Measurements from ENCODE around the gene PSMG2. TPM values are rescaled to one million over a fixed set of nuclear protein-coding genes. Genes with fewer than 3 reads are reported as not detected.

PSMG2 gene
- total RNA-seq, 1 experiment from 2014 or later: 84.3 TPM

DNA sequence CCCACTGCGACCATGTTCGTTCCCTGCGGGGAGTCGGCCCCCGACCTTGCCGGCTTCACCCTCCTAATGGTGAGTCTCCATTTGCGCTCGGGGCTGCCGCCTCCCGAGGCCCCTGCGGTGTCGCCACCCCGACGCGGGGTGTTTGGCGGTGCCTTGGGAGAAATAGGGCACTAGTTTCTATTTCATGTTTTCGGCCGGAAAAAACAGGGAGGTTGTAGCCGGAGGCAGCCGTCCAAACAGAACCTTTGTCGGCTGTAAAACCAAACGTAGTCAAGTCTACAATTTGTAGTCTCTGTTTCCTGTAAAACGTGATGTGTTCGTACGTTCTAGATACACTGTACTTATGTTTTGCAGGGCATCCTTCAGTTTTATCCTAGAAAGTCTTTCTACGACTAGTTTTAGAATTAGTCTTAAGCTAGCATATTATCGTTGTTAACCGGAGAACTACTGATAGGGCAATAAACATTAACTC lies 290 bp downstream of the PSMG2 start:
- no peaks in the 10 kb centered on the region for H3K9me3 ChIP-seq (ENCODE audit: control insufficient read depth in 1 of 2, insufficient read depth in 1 of 2, low read depth in 1 of 2, low read length in 2 of 2)
- DNase-seq (ENCODE audit: low read depth, low spot score): no peak
- no peaks in the 10 kb centered on the region for H3K27me3 ChIP-seq (ENCODE audit: insufficient read depth, low read length)
- CTCF ChIA-PET: no interaction called here
- H3K27ac ChIP-seq (ENCODE audit: low read depth, low read length): peak overlapping the region; percentile 95
- peaks cover 8 to 24% of the 10 kb centered on the region in 2 experiments; a peak in 3 of 4 replicates for H3K4me1 ChIP-seq (ENCODE audit: control insufficient read depth in 1 of 2, insufficient read depth in 2 of 2, low read length in 2 of 2)
- peak; percentile 1; the same call in 1 of the 2 replicates for ATAC-seq
- no peak for TF ChIP-seq JUND (IDR thresholded peaks at IDR 0.05)
- TF ChIP-seq ZNF274 (IDR thresholded peaks at IDR 0.05; ENCODE audit: low read depth, low read length): no peak
- TF ChIP-seq EZH2phosphoT487 (IDR thresholded peaks at IDR 0.05; ENCODE audit: borderline replicate concordance): no peak
- TF ChIP-seq, protein P1, sequence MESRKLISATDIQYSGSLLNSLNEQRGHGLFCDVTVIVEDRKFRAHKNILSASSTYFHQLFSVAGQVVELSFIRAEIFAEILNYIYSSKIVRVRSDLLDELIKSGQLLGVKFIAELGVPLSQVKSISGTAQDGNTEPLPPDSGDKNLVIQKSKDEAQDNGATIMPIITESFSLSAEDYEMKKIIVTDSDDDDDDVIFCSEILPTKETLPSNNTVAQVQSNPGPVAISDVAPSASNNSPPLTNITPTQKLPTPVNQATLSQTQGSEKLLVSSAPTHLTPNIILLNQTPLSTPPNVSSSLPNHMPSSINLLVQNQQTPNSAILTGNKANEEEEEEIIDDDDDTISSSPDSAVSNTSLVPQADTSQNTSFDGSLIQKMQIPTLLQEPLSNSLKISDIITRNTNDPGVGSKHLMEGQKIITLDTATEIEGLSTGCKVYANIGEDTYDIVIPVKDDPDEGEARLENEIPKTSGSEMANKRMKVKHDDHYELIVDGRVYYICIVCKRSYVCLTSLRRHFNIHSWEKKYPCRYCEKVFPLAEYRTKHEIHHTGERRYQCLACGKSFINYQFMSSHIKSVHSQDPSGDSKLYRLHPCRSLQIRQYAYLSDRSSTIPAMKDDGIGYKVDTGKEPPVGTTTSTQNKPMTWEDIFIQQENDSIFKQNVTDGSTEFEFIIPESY (IDR thresholded peaks at IDR 0.05; ENCODE audit: extremely low read depth, insufficient replicate concordance, low read length): no peak
- TF ChIP-seq ZFX (IDR thresholded peaks at IDR 0.05): no peak; the same call in 1 of the 2 replicates
- no peak for TF ChIP-seq SIN3A (IDR thresholded peaks at IDR 0.05; ENCODE audit: low read depth)
- H4K20me1 ChIP-seq (ENCODE audit: insufficient read depth): no peaks in the 10 kb centered on the region
- H3K4me2 ChIP-seq (ENCODE audit: low read length): peak overlapping the region; percentile 86
- peak overlapping the region; percentile 95 for H3K9ac ChIP-seq (ENCODE audit: low read length)
- H3K79me2 ChIP-seq (ENCODE audit: insufficient read depth, low read length): peaks cover 90% of the 10 kb centered on the region
- intact Hi-C loops (cut with micrococcal nuclease): no loop called here
- peak overlapping the region; percentile 90 to 98 for H3K4me3 ChIP-seq (replicated peaks in 1 of 2; ENCODE audit: low read depth in 1 of 2, low read length in 2 of 2)
- RAD21 ChIA-PET (ENCODE audit: low non-redundant PET in 1 of 2, low total read pairs in 2 of 2, uncharacterized antibody in 2 of 2, unreplicated experiment in 2 of 2): no interaction called here
- POLR2A ChIA-PET: interaction anchor here (2.3 kb wide), 1 partner anchor 180 kb away, joined by 6 read pairs; the partner anchor contains the start of gene PTPN2
- no peaks in the 10 kb centered on the region for H3K9me2 ChIP-seq (ENCODE audit: insufficient read depth)
- no TSS peak for BruUV-seq (replicated peaks)
- H3K36me3 ChIP-seq (ENCODE audit: control insufficient read depth in 1 of 2, insufficient read depth in 2 of 2, low read length in 2 of 2): peaks cover 15 to 27% of the 10 kb centered on the region in 2 experiments
- H2AFZ ChIP-seq (ENCODE audit: low read depth, low read length, poor library complexity, severe bottlenecking): no peak overlapping the region

DNA sequence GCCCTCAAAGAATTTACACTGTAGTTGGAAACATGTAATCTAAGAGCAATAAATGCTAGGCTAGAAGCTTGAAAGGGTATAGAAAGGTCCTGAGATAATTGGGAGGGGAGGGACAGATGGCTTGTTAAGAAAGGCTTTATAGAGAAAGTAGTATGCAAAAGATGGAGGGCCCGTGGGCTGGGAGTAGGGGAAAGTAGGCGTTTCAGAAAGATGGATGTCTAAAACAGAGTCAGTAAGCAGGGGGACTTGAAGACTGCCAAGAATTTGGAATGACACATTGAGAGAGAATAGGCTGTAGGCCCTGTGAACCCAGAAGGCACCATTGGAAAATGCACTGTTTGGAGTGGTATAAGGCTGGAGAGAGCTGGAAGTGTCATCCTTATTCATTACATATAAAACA lies 822 bp downstream of the PSMG2 start:
- no peaks in the 10 kb centered on the region for H4K20me1 ChIP-seq (ENCODE audit: insufficient read depth)
- ChIA-PET CTCF (no interaction called here), POLR2A (no interaction called here), RAD21 (ENCODE audit: low non-redundant PET in 1 of 2, low total read pairs in 2 of 2, uncharacterized antibody in 2 of 2, unreplicated experiment in 2 of 2) (no interaction called here)
- H3K27me3 ChIP-seq (ENCODE audit: insufficient read depth, low read length): no peaks in the 10 kb centered on the region
- peaks cover 14 to 27% of the 10 kb centered on the region in 2 experiments for H3K36me3 ChIP-seq (ENCODE audit: control insufficient read depth in 1 of 2, insufficient read depth in 2 of 2, low read length in 2 of 2)
- intact Hi-C loops (cut with micrococcal nuclease): no loop called here
- TSS peak; percentile 77 for BruUV-seq (replicated peaks)
- peak overlapping the region; percentile 95 for H3K9ac ChIP-seq (ENCODE audit: low read length)
- H3K4me1 ChIP-seq (ENCODE audit: control insufficient read depth in 1 of 2, insufficient read depth in 2 of 2, low read length in 2 of 2): peaks cover 8 to 24% of the 10 kb centered on the region in 2 experiments; a peak in 3 of 4 replicates
- no peaks in the 10 kb centered on the region for H3K9me2 ChIP-seq (ENCODE audit: insufficient read depth)
- peaks cover 86% of the 10 kb centered on the region for H3K79me2 ChIP-seq (ENCODE audit: insufficient read depth, low read length)
- peak overlapping the region; percentile 86 for H3K4me2 ChIP-seq (ENCODE audit: low read length)
- ATAC-seq (no peak), DNase-seq (ENCODE audit: low read depth, low spot score) (no peak)
- no peak overlapping the region for H2AFZ ChIP-seq (ENCODE audit: low read depth, low read length, poor library complexity, severe bottlenecking)
- peak overlapping the region; percentile 95; the same call in 1 of the 2 replicates for H3K27ac ChIP-seq (ENCODE audit: low read depth, low read length)
- no peaks in the 10 kb centered on the region for H3K9me3 ChIP-seq (ENCODE audit: control insufficient read depth in 1 of 2, insufficient read depth in 1 of 2, low read depth in 1 of 2, low read length in 2 of 2)
- peak overlapping the region; percentile 90 to 98 for H3K4me3 ChIP-seq (replicated peaks in 1 of 2; ENCODE audit: low read depth in 1 of 2, low read length in 2 of 2)
- TF ChIP-seq CEBPB (IDR thresholded peaks at IDR 0.05; ENCODE audit: low read depth) (no peak; the same call in 1 of the 2 replicates), EZH2phosphoT487 (IDR thresholded peaks at IDR 0.05; ENCODE audit: borderline replicate concordance) (no peak), ZFX (IDR thresholded peaks at IDR 0.05) (no peak), JUND (IDR thresholded peaks at IDR 0.05) (no peak), SP1 (IDR thresholded peaks at IDR 0.05; ENCODE audit: low read depth) (no peak), POLR2A (IDR thresholded peaks at IDR 0.05; ENCODE audit: borderline replicate concordance, extremely low read depth, insufficient read depth, insufficient read length) (no peak), POLR2AphosphoS5 (IDR thresholded peaks at IDR 0.05; ENCODE audit: low read depth, low read length) (no peak), YY1 (IDR thresholded peaks at IDR 0.05; ENCODE audit: extremely low read depth, insufficient replicate concordance, low read depth, low read length) (no peak), MAX (IDR thresholded peaks at IDR 0.05) (no peak), ELF1 (IDR thresholded peaks at IDR 0.05; ENCODE audit: borderline replicate concordance, low read depth) (no peak)
- TF ChIP-seq, protein P2, sequence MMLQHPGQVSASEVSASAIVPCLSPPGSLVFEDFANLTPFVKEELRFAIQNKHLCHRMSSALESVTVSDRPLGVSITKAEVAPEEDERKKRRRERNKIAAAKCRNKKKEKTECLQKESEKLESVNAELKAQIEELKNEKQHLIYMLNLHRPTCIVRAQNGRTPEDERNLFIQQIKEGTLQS (IDR thresholded peaks at IDR 0.05): no peak
- TF ChIP-seq, protein P3, sequence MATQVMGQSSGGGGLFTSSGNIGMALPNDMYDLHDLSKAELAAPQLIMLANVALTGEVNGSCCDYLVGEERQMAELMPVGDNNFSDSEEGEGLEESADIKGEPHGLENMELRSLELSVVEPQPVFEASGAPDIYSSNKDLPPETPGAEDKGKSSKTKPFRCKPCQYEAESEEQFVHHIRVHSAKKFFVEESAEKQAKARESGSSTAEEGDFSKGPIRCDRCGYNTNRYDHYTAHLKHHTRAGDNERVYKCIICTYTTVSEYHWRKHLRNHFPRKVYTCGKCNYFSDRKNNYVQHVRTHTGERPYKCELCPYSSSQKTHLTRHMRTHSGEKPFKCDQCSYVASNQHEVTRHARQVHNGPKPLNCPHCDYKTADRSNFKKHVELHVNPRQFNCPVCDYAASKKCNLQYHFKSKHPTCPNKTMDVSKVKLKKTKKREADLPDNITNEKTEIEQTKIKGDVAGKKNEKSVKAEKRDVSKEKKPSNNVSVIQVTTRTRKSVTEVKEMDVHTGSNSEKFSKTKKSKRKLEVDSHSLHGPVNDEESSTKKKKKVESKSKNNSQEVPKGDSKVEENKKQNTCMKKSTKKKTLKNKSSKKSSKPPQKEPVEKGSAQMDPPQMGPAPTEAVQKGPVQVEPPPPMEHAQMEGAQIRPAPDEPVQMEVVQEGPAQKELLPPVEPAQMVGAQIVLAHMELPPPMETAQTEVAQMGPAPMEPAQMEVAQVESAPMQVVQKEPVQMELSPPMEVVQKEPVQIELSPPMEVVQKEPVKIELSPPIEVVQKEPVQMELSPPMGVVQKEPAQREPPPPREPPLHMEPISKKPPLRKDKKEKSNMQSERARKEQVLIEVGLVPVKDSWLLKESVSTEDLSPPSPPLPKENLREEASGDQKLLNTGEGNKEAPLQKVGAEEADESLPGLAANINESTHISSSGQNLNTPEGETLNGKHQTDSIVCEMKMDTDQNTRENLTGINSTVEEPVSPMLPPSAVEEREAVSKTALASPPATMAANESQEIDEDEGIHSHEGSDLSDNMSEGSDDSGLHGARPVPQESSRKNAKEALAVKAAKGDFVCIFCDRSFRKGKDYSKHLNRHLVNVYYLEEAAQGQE (IDR thresholded peaks at IDR 0.05; ENCODE audit: low read depth): no peak
